ENCODE measurements around the gene CLASP2.

CLASP2 gene

DNA sequence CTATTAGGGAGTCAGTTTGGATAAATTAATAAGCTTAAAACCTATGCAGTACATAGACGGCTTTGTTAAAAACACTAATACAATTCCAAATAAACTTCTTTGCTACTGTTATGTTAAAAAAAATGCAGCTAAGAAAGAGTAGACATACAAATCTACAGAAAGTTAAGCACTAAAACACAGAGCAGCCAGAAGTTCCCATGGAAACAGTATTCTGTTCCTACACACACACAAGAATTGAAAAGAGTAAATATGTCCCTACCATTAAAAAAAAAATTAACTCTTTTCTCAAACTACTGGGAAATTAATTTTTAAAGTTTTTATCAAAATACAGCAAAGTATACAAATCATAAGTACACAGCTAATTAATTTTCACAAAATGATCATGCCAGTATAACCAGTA is 71.6 kb downstream of the CLASP2 start:
- ChIA-PET POLR2A (no interaction called here), CTCF (interaction anchor here (0.8 to 1.1 kb wide), 4 partner anchors 10 to 141 kb away, joined by 3 to 5 read pairs (median 4); no protein-coding TSS in a partner anchor)
- TF ChIP-seq, protein P1, sequence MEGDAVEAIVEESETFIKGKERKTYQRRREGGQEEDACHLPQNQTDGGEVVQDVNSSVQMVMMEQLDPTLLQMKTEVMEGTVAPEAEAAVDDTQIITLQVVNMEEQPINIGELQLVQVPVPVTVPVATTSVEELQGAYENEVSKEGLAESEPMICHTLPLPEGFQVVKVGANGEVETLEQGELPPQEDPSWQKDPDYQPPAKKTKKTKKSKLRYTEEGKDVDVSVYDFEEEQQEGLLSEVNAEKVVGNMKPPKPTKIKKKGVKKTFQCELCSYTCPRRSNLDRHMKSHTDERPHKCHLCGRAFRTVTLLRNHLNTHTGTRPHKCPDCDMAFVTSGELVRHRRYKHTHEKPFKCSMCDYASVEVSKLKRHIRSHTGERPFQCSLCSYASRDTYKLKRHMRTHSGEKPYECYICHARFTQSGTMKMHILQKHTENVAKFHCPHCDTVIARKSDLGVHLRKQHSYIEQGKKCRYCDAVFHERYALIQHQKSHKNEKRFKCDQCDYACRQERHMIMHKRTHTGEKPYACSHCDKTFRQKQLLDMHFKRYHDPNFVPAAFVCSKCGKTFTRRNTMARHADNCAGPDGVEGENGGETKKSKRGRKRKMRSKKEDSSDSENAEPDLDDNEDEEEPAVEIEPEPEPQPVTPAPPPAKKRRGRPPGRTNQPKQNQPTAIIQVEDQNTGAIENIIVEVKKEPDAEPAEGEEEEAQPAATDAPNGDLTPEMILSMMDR (IDR thresholded peaks at IDR 0.05; ENCODE audit: control extremely low read depth, extremely low read depth, low read depth, missing control alignments): no peak
- DNase-seq (ENCODE audit: extremely low spot score): no peak

DNA sequence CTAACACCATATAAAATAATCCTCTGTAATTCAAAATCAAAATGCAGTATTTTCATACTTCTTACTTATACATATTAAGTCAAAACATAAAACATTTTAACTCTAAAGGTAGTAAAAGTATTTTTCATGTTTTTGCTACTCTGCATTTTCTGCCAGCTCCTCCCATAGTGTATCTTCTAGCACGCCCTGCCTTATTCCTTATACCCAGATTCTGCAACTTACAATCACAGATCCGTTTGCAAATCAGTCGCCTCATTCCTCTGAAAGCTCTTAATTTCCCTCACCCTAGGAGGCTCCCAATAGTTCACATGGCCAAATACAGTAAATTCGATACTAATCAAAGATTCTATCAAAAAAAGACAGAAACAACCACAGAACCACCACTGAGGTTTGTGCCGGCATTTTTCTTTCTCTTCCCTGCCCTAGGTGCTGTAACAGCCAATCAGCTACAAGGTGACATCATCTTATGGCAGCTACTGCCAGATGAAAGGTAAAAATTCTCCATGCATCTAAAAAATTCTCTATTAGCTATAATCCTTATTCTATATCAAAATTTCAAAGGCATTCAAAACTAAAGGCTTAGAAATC is 72.9 kb downstream of the CLASP2 start:
- POLR2A ChIA-PET: interaction anchor here (0.5 kb wide), 1 partner anchor 217 kb away, joined by 4 read pairs; no protein-coding TSS in a partner anchor
- CTCF ChIA-PET: interaction anchor here (1.3 to 1.5 kb wide), 2 partner anchors 9 to 142 kb away, joined by 4 read pairs; no protein-coding TSS in a partner anchor
- TF ChIP-seq, protein P1 (IDR thresholded peaks at IDR 0.05; ENCODE audit: control extremely low read depth, extremely low read depth, low read depth, missing control alignments): no peak
- DNase-seq (ENCODE audit: extremely low spot score): no peak

DNA sequence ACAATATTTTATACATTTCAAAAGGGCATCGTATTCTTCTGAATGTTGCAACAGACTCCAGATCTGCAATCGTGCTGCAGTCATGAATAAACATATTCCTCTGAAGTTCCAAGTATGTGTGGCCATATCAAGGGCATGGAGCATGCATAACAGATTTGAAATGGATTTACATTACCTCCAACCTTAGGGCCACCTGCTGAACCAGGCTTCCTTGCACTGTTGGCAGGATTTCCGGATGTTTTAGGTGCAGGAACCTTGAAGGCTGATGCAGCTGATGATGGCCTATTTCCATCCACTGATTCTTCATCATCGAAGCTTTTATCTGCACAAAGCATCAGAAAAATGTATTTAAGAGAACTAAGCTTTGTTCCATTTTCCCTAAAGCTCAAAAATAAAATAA is 73.5 kb downstream of the CLASP2 start:
- POLR2A ChIA-PET: no interaction called here
- no peak for DNase-seq (ENCODE audit: extremely low spot score)
- TF ChIP-seq, protein P1 (IDR thresholded peaks at IDR 0.05; ENCODE audit: control extremely low read depth, extremely low read depth, low read depth, missing control alignments): no peak
- CTCF ChIA-PET: interaction anchor here (1.3 to 1.5 kb wide), 2 partner anchors 8 to 142 kb away, joined by 4 read pairs; no protein-coding TSS in a partner anchor

DNA sequence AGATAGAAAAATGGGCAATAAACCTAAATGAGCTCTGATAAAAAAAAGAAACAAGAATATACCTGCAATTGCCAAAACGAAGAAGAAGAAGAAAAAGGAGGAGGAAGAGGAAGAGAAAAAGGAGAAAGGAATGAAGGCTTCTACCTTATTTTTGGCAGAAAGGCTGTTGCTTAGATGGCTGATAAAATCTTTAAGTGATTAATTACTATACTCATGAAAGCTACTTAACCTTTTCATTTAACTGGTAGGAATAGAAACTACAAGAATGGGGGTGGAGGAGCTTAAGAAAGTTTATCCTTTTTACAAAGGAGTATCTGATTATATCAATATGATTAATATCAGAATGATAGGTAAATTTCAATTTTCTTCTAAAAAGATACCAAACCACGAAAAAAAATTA is 75.2 kb downstream of the CLASP2 start:
- POLR2A ChIA-PET: no interaction called here
- DNase-seq (ENCODE audit: extremely low spot score): no peak
- TF ChIP-seq, protein P1 (IDR thresholded peaks at IDR 0.05; ENCODE audit: control extremely low read depth, extremely low read depth, low read depth, missing control alignments): no peak
- CTCF ChIA-PET: interaction anchor here (1.3 kb wide), 2 partner anchors 16 to 144 kb away, joined by 6 to 7 read pairs; no protein-coding TSS in a partner anchor

DNA sequence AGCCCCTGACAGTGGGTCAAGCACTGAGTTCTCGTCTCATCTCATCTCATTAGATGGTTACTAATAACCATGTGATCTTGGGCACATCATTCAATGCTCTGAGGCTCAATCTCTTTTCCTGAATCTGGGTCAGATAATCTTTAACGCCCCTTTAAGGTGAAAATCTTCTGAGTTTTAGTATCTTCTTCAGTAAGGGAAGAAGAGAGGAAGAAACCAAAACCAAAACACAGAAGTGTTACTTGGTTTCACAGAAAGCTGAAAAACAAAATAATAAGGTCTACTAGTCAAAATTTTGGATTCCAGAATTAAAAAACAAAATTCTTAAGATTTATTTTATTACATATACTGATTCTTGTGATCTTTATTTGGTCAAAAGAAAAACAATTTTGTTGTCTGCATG is 78.2 kb downstream of the CLASP2 start:
- POLR2A ChIA-PET: no interaction called here
- no peak for DNase-seq (ENCODE audit: extremely low spot score)
- TF ChIP-seq, protein P1 (IDR thresholded peaks at IDR 0.05; ENCODE audit: control extremely low read depth, extremely low read depth, low read depth, missing control alignments): no peak
- CTCF ChIA-PET: no interaction called here

DNA sequence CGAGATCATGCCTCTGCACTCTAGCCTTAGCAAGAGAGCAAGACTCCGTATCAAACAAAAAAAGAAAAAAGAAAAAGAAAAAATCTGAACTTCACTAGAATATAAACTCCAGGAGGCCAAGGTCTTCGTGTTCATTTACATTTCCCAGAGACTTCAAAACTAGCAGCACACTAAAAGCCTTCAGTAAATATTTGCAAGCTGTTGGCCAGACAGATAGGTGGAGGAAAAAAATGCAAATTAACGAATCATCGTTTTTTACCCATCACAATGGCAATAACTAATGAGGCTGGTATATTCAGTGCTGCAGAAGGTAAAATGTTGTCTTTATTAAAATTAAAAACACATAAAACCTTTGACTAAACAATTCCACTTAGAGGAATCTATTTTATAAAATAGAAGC is 80.6 kb downstream of the CLASP2 start:
- ChIA-PET POLR2A (no interaction called here), CTCF (interaction anchor here (0.9 to 2.1 kb wide), 16 partner anchors 9 to 162 kb away, joined by 4 to 30 read pairs (median 4); no protein-coding TSS in a partner anchor)
- no peak for DNase-seq (ENCODE audit: extremely low spot score)
- TF ChIP-seq, protein P1 (IDR thresholded peaks at IDR 0.05; ENCODE audit: control extremely low read depth, extremely low read depth, low read depth, missing control alignments): no peak
